Activated T-helper 9 cell treated with anti-CD3 and anti-CD28 coated beads, Interleukin-2, amount 50 U/mL, for 16 hours (primary cell): ENCODE results near the gene DOK6.
"Not testable (repeated sequence)": the region's sequence is repeated elsewhere in the genome, so short reads cannot be mapped to it uniquely, and the experiment has no call there.

Experiments
- DNase-seq: peaks from one replicate; pipeline ENCODE4 v3.0.0-alpha.2; 2020; ENCODE audit warnings: low read depth

The DOK6 gene

DNA sequence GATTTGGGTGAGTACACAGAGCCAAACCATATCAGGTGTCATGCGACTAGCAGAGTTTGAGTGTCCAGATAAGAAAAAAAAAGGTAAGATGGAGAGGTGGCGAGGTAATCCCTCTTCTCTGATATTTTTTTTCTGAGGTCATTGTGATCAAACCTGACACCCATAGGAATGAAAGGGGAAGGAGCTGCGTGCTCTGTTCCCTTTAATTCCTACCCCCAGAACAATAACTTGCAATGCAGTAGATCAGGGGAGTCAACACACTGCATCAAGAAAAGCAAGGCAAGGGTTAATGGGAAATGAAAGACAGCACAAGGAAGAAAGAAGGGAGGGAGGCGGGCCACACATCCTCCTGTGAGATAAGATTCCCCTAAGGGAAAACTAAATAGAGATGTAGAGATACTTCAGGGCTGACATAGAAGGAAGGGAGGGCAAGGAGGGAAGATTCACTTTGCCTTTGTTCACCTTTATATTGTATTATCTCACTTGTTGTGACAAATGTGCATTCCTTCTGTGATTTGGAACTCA, 414.2 kb downstream of the DOK6 start:
- no peak for DNase-seq

GRCh38 chr18:69817335-69817940, 416.8 kb downstream of the DOK6 start:
- DNase-seq, result no peak

DNA sequence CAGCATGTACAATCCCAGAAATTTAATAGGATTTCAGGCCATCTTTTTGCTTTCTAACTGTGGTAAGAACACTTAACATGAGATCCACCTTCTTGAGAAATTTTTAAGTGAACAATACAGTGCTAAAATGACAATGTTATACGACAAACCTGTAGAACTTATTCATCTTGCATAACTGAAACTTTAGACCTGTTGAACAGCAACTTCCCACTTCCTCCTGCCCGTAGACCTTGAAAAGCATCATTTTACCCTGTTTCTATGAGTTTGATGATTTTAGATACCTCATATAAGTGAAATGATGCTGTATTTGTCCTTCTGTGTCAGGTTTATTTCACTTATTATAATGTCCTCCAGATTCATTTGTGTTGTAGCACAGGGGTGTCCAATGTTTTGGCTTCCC, 418.8 kb downstream of the DOK6 start:
- no peak for DNase-seq

GRCh38 chr18:69820538-69820937, 419.9 kb downstream of the DOK6 start:
- no peak for DNase-seq

DNA sequence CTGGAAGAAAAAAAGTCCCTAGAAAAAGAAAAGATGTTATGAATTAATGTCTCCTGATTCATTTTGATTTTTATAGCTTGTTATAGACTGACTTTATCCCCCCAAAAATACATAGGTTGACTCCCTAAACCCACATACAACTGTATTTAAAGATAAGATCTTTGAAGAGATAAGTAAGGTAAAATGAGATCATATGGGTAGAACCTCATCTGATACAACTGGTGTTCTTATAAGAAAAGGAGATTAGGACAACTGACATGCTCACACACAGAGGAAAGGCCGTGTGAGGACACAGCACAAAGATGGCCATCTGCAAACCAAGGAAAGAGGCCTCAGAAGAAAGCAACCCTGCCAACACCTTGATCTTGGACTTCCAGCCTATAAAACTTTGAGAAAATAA, 429.5 kb downstream of the DOK6 start:
- DNase-seq, result no peak

- not testable (repeated sequence) for DNase-seq
Observed at GRCh38 chr18:69834980-69835379, 434.3 kb downstream of the DOK6 start.

- DNase-seq, result no peak
Observed at GRCh38 chr18:69838003-69838402, 437.3 kb downstream of the DOK6 start.

GRCh38 chr18:69838620-69839411, 438.1 kb downstream of the DOK6 start:
- DNase-seq, result no peak

DNA sequence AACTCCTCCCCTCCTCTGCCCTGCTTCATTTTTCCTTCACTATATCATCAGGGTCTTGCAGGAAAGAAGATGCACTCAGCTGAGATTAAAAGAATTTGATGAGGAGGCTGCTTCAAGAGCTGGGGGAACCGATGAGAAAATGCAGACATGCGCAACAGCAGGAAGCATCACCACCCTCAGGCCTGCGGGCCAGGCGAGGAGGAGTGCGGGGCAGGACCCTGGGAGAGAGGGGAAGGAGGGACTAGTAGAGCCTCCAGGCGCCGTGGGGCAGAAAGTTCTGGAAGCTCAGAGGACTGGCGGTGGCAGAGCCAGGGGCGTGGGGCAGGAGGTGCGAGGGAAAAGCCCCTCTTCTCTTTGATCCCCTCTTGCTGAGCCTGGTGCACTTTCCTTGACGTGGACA, 438.8 kb downstream of the DOK6 start:
- no peak for DNase-seq

GRCh38 chr18:69840001-69840400, 439.3 kb downstream of the DOK6 start:
- DNase-seq, result no peak

GRCh38 chr18:69840445-69840844, 439.8 kb downstream of the DOK6 start:
- DNase-seq, result no peak

DNA sequence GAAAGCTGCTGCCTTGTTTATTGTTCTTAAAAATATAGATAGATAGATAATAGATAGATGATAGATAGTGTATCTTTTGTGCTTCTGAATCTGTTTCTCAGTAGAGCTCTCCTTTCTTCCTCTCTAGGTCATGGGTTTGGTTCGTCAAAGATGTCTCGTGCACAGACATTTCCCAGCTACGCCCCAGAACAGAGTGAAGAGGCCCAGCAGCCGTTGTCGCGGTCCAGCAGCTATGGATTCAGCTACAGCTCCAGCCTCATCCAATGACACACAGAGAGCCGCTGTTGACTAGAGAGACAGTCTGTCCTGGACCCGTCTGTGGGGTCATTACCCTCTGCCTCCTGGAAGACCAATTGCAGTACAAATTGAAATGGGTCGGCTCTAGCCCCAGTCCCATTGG, 440.4 kb downstream of the DOK6 start:
- no peak for DNase-seq

- no peak for DNase-seq
Observed at GRCh38 chr18:69843015-69843414, 442.3 kb downstream of the DOK6 start.

GRCh38 chr18:69844656-69845055, 444.0 kb downstream of the DOK6 start:
- DNase-seq, result no peak

DNA sequence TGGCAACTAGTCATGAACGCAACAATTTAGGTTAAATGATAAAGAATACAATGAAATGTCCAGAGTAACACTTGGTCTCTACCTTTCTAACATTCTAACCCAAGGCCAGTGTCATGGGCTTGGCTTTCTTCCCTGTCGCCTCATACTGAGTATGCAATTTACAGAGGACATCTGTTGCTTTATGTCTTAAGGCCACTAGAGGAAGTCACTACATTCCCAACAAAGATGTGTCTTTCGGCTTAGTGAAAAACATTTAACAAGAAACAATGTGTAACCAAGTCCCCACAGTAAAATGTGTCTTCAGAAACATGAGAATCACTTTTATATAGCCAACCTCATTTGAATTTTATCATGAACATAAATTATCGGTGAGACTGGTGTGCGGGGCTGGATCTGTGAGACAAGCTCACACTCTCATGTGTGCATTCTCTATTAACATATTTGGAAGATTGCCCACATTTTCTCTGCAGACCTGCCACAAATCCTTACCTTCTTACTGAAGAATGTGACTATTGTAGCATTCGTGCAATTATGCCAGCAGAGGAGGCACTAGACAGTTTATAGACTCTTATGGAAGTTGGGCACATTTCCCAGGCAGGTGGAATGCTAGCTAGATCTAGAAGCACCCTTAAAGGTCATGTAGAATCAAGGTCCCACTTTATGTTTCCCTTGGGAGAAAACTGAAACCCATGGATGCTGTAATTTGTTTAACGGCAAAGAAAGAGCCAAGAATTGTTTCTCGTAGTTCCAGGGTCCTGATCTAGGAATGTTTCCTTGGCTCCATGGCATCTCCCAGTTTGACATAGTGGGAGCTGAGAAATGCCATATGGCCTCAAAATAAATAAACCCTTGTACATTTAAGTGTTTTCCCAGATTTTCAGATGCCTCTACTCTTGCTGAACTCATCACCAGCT, 445.2 kb downstream of the DOK6 start:
- DNase-seq, result no peak

GRCh38 chr18:69853051-69853450, 452.4 kb downstream of the DOK6 start:
- DNase-seq, result no peak

DNA sequence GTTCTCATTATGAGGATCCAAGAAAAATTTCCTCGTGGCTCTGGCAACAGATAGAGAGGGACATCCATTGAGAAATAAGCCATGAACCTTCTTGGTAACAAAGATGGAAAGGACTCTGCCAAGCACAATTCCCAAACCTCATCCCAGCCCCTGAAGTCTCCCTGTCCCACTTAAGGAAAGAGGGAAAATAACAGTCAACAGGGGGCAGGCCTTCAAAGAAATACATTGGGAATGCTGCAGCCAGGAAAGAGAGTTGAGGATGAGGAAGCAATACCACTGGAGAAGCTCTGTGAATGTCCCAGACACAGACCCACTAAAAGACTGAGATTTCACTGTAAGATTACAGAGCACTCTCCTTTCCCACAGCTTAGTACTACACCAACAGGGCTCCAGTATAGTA, 453.8 kb downstream of the DOK6 start:
- no peak for DNase-seq

DNA sequence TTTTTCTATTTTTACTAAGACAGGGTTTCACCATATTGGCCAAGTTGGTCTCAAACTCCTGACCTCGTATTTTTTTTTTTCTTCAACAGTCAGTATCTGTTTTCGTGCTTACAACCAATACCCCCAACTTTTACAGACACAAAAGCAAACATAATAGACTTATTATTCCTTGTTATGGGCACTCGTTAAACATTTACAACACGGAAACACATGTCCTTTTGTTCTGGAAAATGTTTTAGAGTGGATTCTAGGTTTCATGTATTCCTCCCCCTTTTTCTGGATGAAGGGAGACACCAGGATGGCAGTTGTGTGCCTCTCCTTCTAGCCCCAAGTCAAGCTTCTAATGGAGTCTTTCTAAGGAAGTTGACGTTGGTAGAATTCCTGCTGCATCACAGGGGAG, 458.2 kb downstream of the DOK6 start:
- DNase-seq, result no peak

DNA sequence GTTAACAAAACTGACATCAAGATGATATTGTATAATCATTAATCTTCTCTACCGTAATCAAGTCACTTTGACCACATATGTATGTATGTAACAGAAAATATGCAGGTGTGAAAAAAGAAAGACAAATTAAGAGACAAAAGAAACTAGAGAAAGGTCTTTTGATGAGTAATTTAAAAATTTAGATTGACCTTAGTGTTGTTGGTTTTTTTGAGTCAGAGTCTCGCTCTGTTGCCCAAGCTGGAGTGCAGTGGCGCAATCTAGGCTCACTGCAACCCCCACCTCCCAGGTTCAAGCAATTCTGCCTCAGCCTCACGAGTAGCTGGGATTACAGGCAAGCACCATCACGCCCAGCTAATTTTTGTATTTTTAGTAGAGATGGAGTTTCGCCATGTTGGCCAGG, 464.1 kb downstream of the DOK6 start:
- DNase-seq, result not testable (repeated sequence)

DNA sequence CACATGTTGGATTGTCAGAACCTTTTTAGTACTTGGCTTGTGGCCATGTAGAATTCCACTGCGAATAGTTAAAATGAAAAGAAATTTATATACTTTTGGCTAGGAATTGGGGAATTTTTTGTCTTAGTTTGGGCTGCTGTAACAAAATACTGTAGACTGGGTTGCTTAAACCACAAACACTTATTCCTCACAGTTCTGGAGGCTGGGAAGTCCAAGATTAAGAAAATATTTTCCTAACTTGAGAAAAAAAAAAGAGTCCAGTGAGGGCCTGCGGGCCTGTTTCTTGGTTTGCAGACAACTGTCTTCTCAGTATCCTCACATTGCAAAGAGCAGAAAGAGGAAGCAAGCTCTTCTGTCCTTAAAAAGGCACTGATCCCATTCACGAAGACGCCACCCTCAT, 465.1 kb downstream of the DOK6 start:
- no peak for DNase-seq

DNA sequence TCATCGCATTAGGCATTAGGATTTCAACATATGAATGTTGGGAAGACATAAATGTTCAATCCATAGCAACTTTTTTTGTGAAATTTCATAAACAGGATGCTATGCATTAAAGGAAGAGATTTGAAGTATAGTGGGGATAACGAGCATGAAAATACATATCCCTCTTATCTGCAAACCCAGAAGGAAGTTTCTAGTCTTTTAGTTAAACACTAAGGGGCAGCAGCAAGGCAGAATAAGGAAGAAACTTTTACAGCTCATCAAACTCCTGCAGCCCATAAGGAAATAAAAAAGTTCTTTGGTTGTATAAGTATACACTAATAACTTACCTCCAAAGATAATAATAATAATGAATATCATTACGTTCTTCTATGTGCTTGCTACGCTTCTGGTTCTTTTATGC, 465.5 kb downstream of the DOK6 start:
- no peak for DNase-seq

GRCh38 chr18:69870736-69871135, 470.0 kb downstream of the DOK6 start:
- no peak for DNase-seq

DNA sequence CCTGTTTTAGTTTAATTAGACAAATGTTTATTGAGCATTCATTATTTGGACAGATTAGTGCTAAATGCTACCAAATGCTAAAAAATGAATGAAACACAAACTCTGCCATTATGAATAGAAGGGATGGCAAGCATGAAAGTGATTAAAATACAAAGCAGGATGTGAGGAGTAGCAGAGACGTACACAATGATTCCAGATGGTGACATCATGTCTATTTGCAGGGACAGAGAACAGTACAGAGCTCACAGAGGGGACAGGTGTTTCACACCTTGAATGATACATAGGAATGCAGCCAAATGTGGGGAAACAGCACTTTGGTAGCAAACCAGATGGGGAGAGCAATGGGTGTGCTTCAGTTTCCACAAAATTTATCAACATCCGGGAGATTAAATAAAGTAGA, 470.7 kb downstream of the DOK6 start:
- DNase-seq, result no peak
